HG02759 (cell line): Measurements from ENCODE around the gene CNTNAP4.

ENCODE experiments used
- ATAC-seq: cut with Tn5 transposase; IDR thresholded peaks from one replicate; pipeline ENCODE4 v1.9.1; 2021; ENCODE audit warnings: mild to moderate bottlenecking, moderate library complexity; ENCODE audit not compliant: unreplicated experiment

The CNTNAP4 gene

DNA sequence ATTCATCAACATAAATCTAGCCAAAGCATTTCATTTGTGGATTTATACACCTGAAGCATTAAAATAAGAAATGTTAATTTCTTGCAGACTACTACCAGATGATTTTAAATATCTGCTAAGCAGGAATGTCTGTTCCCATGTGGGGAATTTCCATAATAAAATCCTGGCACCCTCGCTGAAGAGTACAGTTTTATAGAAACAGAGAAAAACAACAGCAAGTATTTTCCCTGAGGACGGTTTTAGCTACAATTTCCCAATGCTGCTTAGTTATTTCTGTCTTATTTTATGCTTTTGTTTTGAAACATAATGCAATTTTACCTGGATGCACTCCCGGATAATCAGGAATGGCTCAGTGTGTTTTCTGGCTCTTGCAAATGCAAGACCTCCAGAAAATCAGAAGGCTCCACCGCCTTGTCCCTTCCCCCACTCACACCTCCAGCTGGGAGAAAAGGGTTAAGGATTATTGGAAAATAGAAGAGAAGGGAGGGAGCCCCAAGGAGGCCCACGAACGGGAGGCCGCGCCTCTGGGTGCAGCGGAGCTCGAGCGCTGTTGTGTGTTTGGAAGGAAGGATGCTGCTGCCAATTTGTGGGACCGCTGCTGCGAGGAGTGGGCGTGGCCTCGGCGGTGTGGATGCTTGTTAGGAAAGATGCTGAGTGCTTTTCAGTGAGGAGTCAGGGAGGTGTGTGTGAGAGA is at the start of gene CNTNAP4:
CNTNAP4 (plus strand) TSS at position 657 of the 694 bp plus-strand sequence. CDS start 262 bp downstream, outside the sequence.
- ATAC-seq: no peak

DNA sequence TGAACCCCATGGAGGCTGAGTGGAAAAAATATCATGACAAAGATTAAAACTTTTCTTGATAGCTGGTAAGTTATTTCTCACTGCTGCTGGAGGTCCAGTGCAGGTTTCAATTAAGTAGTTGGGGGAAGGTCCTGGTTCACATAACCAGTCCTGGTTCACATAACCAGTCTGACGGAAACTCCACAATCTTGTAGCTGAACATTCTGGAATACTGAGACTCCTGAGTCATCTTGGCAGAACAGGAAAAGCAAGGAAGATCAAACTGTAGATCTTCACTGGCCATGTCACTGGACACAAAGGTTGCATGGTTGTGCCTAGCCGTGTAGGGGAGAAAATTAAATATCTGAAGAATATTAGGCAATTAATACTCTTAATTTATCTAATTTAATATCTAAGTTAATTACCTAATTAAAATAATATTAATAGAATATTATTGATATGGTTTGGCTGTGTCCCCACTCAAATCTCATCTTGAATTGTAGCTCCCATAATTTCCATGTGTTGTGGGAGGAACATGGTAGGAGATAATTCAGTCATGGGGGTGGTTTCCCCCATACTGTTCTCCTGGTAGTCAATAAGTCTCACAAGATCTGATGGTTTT is 48.6 kb upstream of the CNTNAP4 start:
- ATAC-seq: no peak

DNA sequence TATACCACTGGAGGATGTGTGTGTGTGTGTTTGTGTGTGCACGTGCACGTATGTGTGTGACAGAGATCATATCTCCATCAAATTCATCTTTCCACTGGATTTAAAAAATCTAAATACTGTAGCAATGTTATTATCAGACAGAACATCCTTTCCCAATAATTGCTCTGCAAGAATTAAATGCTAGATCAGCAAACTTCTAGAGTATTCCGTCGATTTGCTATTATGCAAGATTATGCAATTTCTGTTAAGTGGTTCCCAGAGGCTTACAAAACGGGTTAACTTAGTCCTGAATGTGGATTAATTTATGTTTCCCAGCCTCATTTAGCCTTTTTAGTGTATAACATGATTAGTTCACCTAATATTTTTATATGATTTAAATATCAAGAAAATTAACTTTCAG is 44.5 kb upstream of the CNTNAP4 start:
- ATAC-seq: no peak

DNA sequence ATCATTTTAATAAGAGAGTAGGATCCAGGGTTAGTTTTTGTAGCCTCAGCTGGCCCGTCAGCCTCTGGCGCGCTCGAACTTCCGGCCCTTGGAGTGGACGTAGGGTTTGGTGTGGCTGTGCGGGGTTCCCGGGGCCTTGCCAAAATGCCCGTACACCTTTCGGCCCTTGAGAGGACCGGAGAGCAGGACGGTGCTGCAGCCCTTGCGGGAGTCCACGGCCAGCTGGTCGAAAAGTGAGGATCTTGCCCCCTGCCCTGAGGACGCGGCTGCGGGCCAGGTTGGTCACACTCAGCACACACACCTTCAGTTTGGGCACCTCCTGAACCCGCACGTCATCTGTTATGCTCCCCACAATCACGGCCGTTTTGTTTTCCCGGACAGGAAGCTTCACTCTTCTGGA is 42.2 kb upstream of the CNTNAP4 start:
- no peak for ATAC-seq

- no peak for ATAC-seq
Observed at GRCh38 chr16:76235426-76235825, 41.8 kb upstream of the CNTNAP4 start.

DNA sequence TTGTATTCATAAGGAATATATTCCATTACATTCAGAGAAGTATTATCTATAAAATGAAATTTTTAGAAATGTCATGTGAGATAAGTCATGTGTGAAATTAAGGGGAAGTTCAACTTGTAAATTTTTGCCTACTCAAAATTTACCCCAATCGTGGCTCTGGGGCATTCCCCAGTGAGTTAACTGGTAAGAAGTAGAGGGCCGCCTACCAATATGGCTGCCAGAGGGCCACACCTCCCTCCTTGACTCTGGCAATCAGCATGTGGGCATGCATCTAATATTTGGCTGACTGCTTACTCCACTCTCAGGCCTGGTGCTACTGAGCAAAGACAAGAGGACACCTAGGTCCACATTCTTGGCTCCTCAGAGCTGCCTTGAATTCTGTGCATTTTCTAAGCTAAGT is 39.7 kb upstream of the CNTNAP4 start:
- ATAC-seq: no peak

DNA sequence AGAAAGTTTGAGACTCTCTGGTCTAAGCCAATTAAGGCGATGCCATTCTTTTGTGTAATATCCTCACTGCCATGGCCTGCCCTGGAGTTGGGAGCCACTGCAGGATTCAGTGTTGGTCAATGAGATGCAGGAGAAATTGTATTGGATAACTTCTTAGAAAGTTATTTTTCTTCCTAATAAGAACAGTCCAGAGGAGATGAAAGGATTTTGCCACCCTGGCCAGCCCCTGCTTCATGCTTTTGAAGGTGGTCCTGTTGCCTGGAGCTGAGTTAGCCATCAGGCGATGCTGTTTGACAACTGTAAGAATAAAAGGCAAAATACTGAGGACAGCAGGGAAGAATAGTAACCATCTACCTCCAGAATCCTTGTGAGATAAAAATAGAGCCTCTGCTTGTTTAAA is 35.4 kb upstream of the CNTNAP4 start:
- no peak for ATAC-seq

DNA sequence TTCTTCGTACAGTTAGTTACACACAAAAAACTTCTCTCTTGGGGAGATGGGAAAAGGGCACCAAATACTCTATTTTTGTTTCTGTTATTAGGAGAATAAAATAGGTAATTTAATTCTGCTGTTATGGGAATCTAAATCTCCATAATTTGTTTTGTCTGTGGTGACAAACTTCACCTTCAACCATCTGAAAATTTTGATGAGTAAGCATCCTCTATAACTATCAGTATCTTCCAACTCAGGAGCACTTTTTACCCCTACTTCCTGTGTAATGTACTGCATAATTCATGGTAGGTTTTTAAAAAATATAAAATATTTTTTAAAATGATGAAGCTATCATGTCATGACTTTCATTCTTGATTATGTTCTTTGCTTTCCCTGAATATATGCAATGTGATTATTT is 33.6 kb upstream of the CNTNAP4 start:
- ATAC-seq: no peak

- ATAC-seq: no peak
Observed at GRCh38 chr16:76246587-76246986, 30.6 kb upstream of the CNTNAP4 start.

GRCh38 chr16:76265434-76266045 is 11.7 kb upstream of the CNTNAP4 start:
- ATAC-seq: peak; percentile 94

GRCh38 chr16:76268824-76269223 is 8.4 kb upstream of the CNTNAP4 start:
- no peak for ATAC-seq

DNA sequence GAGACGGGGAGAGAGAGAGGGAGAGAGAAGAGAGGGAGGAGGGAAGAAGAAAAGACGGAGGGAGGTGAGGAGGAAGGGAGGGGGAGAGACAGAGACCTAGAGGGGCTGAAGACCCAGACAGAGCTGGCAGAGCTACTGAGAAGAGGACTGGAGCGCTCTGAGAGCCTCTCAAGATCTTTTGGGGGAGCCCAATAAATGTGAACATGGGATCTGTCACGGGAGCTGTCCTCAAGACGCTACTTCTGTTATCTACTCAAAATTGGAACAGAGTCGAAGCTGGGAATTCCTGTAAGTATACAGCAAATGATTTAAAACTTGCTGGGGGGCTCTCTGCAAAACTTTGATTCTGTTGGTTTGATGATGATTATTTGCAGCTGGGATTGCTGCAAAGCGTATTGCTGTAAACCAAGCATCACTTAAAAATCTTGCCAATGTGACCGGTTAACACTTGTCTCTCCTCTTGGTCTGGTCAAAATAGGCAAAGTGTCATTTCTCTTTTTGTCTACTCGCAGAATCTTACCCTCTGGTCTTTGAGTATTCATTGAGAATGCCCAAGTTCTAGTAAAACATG is 344 bp downstream of the CNTNAP4 start:
- ATAC-seq: no peak

DNA sequence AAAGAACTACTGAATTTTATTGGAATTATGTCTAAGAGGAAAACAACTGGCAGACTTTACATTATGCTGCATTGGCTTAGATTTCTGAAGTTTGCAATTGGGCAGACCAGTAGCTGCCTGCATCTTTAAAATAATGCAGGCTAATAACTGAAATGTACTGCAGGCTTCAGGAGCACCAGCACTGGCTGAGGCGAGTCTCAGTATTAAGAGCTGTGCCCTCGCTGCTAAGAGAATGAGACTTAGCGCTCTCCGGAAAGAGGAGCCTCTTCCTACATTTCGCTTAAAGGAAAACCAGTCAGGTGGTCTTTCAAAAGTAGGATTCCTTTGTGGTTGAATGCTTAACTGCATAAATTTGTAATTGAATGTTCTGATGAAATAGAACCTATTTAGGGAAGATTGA is 885 bp downstream of the CNTNAP4 start:
- no peak for ATAC-seq

DNA sequence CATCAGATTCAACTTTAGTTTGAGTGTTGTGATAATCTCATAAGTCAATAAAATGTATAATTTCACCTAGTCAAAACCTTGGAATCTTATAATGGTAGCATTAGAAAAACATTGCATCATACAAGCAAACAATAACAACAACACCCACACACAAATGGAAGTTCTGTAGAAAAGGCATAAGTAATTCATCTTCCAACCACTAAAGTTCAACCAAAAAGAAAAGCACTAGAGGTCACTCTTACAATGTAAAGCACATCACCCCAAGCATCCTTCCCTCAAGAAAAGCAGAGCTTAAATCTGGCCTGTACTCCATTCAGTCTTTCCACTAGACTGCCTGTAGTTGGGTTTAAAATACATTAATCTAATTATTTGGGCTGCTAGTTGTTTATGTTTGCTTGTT is 1.8 kb downstream of the CNTNAP4 start:
- no peak for ATAC-seq

GRCh38 chr16:76280421-76281215 is 3.4 kb downstream of the CNTNAP4 start:
- no peak for ATAC-seq

- ATAC-seq: no peak
Observed at GRCh38 chr16:76287466-76287865, 10.3 kb downstream of the CNTNAP4 start.

DNA sequence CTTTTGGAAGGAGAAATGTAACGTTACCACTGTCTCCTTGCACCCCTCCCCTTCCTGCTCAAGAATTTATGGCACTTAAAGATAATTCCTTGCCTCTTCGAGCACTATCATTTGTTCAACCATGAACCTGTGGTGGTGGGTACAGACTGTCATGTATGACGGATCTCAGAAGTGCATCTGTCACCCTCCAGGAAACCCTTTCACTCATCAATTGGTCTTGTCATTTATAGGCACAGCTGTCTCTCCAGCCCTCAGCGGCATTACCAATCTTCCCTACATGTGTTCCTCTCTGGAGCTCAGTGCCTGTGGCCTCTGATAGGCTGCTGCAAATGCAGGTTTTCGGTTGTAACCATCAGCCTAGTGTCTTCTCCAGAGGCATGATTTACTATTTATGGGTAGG is 15.0 kb downstream of the CNTNAP4 start:
- ATAC-seq: no peak

GRCh38 chr16:76293980-76294379 is 16.8 kb downstream of the CNTNAP4 start:
- ATAC-seq: no peak

DNA sequence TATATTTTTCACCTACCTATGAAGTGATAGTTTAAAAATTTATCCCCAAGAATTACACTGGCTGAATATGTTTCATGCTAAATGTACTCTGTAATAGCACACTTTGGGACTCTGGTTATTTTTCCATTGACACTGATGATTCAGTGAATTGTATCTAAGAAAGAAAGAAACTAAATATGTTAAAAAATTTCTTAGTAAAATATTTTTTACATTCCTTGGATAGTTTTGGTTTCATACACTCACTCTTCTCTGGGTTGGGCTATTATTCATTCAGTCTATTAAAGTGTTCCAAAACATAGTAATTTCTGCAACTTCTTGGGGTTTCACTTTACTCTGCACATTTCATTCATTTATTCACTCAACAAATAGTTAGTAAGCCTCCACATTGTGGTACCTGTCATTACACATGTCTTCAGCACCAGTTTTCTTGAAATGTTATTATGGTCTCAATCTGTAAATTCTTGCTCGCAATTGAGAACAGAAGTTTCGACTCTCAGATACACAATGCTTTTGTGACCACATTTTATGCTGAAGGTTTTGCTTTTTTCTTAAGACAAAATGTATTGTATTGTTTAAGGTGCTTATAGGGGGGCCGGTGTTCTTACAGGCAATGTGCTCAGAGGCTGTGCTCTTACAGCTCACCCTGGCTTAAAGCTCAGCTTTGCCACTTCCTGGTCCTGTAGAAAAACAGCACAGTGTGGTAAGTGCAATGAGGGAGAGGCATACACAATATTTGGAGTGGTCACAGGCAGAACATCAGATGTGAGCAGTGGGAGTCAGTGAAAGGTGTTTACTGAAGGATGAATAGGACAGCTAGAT is 17.4 kb downstream of the CNTNAP4 start:
- no peak for ATAC-seq

DNA sequence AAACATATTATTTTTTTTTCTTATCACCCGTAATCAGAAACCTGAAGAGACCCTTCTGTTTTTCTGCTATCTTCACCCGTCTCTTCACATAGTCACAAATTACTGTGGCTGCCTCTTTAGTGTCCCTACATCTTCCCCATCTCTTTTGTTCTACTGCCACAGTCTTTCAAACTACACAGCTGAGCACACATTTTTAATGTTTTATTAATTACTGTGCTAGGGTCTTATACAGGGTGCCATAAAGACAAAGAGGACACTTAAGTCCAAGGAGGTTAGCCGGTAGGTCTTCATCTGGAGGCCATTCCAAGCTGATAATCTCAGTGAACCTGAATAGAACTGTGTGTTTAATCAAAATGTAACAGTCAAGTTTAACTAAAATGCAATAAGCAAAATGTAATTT is 20.7 kb downstream of the CNTNAP4 start:
- ATAC-seq: no peak
